BLaER1 treated with 17β-estradiol and CSF1 and Interleukin-3, amounts not matched to agents 10 nM and 100 nM (cell line): ENCODE results near the gene PCDH18.
"Not testable (repeated sequence)": the region's sequence is repeated elsewhere in the genome, so short reads cannot be mapped to it uniquely, and the experiment has no call there.

Experiments
- H3K27ac ChIP-seq, 11 experiments: shearing (Covaris generic); formaldehyde crosslinking; 2 replicates each; pipeline ENCODE4 v1.8.1; 2022
- H3K27me3 ChIP-seq, 11 experiments: shearing (Covaris generic); formaldehyde crosslinking; 2 replicates each; pipeline ENCODE4 v1.8.1; 2022
- H3K36me3 ChIP-seq, 11 experiments: shearing (Covaris generic); formaldehyde crosslinking; 2 replicates each; pipeline ENCODE4 v1.8.1; 2022
- H3K4me1 ChIP-seq, 10 experiments: shearing (Covaris generic); formaldehyde crosslinking; 2 replicates each; pipeline ENCODE4 v1.8.1; 2022
- H3K4me2 ChIP-seq, 11 experiments: shearing (Covaris generic); formaldehyde crosslinking; 2 replicates each; pipeline ENCODE4 v1.8.1; 2022
- H3K4me3 ChIP-seq, 10 experiments: shearing (Covaris generic); formaldehyde crosslinking; 2 replicates each; pipeline ENCODE4 v1.8.1; 2022
- H3K9ac ChIP-seq, 11 experiments: shearing (Covaris generic); formaldehyde crosslinking; 2 replicates each; pipeline ENCODE4 v1.8.1; 2022
- H3K9me3 ChIP-seq, 11 experiments: shearing (Covaris generic); formaldehyde crosslinking; replicated peaks in 1 of 11; 2 replicates each; pipeline ENCODE4 v1.8.1; 2022
- H4K20me1 ChIP-seq, 11 experiments: shearing (Covaris generic); formaldehyde crosslinking; 2 replicates each; pipeline ENCODE4 v1.8.1; 2022
- Cebpa-rat ChIP-seq, 11 experiments: shearing (Covaris generic); IDR thresholded peaks; 2 replicates each; pipeline ENCODE4 v1.8.1; 2022

PCDH18 gene

DNA sequence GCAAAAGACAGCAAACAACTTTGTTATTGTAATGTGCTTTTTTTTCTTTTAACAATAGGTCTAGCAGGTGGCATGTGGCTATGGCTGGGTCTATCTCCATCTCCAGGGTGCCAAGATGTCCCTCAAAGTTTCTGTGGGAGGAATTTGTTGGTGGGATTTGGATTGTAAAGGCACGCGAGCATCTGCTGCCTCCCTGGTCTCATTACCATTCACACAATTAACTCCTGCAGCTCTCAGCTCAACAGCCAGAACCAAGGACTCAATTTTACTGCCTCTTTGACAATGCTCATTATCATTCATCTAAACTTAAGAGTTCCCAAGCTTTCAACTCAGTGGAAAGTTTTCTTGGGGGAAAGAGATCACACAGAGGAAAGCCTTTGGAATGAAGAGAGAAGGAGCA lies 10.9 kb upstream of the PCDH18 start:
- no peak overlapping the region for H3K4me2 ChIP-seq
- 0 out of 22 replicates have a peak, but pooled peaks cover 0 to 4% (median 0%) of the 10 kb centered on the region in 11 experiments for H3K9me3 ChIP-seq
- H3K9ac ChIP-seq: no peak overlapping the region
- H3K27me3 ChIP-seq: no peaks in the 10 kb centered on the region
- H4K20me1 ChIP-seq: no peaks in the 10 kb centered on the region
- H3K36me3 ChIP-seq: no peaks in the 10 kb centered on the region
- no peak for TF ChIP-seq Cebpa-rat (IDR thresholded peaks at IDR 0.05)
- no peak overlapping the region for H3K4me3 ChIP-seq
- no peak overlapping the region for H3K27ac ChIP-seq
- H3K4me1 ChIP-seq: no peaks in the 10 kb centered on the region

GRCh38 chr4:137541876-137542646 lies 9.8 kb upstream of the PCDH18 start:
- Histone ChIP-seq H3K4me1 (no peaks in the 10 kb centered on the region), H3K27me3 (no peaks in the 10 kb centered on the region), H4K20me1 (no peaks in the 10 kb centered on the region), H3K9me3 (0 out of 22 replicates have a peak, but pooled peaks cover 0 to 4% (median 0%) of the 10 kb centered on the region in 11 experiments), H3K27ac (no peak overlapping the region), H3K4me2 (no peak overlapping the region), H3K9ac (no peak overlapping the region), H3K36me3 (no peaks in the 10 kb centered on the region), H3K4me3 (no peak overlapping the region)
- TF ChIP-seq Cebpa-rat (IDR thresholded peaks at IDR 0.05): no peak

DNA sequence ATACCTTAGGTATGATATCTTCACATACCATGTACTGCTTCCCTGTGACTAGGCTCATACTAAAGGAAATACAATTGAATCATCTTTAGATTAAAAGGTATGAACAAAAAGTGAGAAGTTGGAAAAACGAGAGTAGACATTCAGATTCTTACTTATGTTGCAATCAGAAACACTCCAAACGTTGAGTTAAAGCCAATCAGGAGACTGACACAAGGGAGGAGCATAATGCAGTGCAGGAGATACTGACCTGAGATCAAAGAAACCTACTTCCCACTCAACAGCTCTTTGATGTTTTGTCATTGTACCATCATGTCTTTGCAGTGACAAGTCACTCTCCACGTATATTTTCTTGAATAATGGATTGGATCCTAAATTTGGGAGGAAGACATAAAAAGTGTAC lies 8.9 kb upstream of the PCDH18 start:
- Histone ChIP-seq H3K36me3 (no peaks in the 10 kb centered on the region), H3K27ac (no peak overlapping the region), H3K27me3 (no peaks in the 10 kb centered on the region), H3K4me3 (no peak overlapping the region), H3K4me2 (no peak overlapping the region), H3K9me3 (peaks cover 0 to 4% (median 0%) of the 10 kb centered on the region in 11 experiments; a peak in 1 of 22 replicates), H4K20me1 (no peaks in the 10 kb centered on the region), H3K9ac (no peak overlapping the region), H3K4me1 (no peaks in the 10 kb centered on the region)
- TF ChIP-seq Cebpa-rat (IDR thresholded peaks at IDR 0.05): no peak

GRCh38 chr4:137540356-137540755 lies 8.1 kb upstream of the PCDH18 start:
- Histone ChIP-seq H3K27me3 (no peaks in the 10 kb centered on the region), H3K4me1 (no peaks in the 10 kb centered on the region), H3K27ac (no peak overlapping the region), H4K20me1 (no peaks in the 10 kb centered on the region), H3K4me3 (no peak overlapping the region), H3K4me2 (no peak overlapping the region), H3K36me3 (no peaks in the 10 kb centered on the region), H3K9me3 (peaks cover 0 to 7% (median 0%) of the 10 kb centered on the region in 11 experiments; a peak in 1 of 22 replicates), H3K9ac (no peak overlapping the region)
- TF ChIP-seq Cebpa-rat (IDR thresholded peaks at IDR 0.05): no peak

DNA sequence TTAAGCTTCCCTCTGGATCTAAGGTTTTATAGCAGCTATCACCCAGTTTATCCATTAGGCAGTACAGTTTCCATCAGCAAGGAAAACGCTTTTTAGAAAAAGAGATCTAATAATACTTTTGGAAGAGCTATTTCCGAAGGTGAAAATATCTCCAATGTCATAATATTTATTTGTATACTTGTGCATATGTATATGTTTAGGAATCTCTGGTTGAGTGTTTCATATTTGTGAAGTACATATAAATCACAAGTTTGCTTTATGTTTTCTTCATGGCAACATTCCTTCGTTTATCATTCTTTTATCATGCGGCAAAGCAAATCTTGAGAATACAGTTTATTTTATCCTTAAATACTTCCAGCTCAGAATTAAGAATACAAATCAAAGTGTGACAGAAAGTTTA lies 6.2 kb upstream of the PCDH18 start:
- no peaks in the 10 kb centered on the region for H3K27me3 ChIP-seq
- H3K4me2 ChIP-seq: no peak overlapping the region
- H3K27ac ChIP-seq: no peak overlapping the region
- H3K9ac ChIP-seq: no peak overlapping the region
- no peaks in the 10 kb centered on the region for H3K36me3 ChIP-seq
- H3K4me3 ChIP-seq: no peak overlapping the region
- no peaks in the 10 kb centered on the region for H4K20me1 ChIP-seq
- H3K4me1 ChIP-seq: peaks cover 8 to 17% (median 16%) of the 10 kb centered on the region in 10 experiments
- no peak for TF ChIP-seq Cebpa-rat (IDR thresholded peaks at IDR 0.05)
- H3K9me3 ChIP-seq: peaks cover 0 to 7% (median 0%) of the 10 kb centered on the region in 11 experiments; a peak in 1 of 22 replicates

- not testable (repeated sequence) for H4K20me1 ChIP-seq, H3K9me3 ChIP-seq, H3K27ac ChIP-seq, H3K9ac ChIP-seq, H3K27me3 ChIP-seq, H3K4me3 ChIP-seq, H3K36me3 ChIP-seq, H3K4me2 ChIP-seq
- peaks cover 15 to 25% (median 23%) of the 10 kb centered on the region in 10 experiments for H3K4me1 ChIP-seq
Measured at GRCh38 chr4:137537807-137538206, 5.5 kb upstream of the PCDH18 start.

DNA sequence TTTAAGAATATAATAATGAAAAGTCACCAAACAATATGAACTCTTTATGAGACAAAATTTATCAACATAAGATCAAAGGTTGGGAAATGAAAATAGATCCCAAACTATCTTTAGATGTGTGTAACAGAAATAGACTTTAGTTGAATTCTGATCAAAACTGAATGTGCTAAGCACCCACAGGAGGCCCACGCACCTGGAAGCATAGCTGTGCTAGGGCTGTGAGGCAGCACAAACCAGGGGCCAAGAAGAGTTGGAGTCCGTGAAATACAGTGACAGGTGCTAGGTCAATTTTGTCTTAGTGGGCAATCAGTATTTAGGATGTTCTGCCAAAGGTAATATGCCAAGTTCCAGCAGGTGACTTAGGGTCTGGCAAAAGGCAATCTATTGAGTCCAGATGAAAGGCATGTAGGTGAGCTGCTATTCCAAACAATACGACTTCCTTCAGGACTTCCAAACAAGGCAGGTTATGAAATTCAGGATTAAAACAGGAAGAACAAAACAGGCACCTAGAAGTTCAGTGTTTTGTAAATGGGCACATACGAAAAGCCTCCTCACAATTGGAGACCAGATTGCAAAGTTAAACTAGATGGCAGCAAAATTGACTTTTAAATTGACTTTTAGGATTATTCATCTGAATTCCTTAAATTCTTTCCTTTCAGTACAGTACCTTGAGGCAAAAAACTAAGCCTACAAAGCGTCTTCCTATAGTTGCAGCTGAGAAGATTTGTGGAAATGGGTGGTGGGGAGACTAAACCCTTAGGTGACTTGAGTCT lies 4.7 kb upstream of the PCDH18 start:
- no peak overlapping the region for H3K4me3 ChIP-seq
- H3K4me2 ChIP-seq: no peak overlapping the region
- H3K9me3 ChIP-seq: peaks cover 0 to 7% (median 0%) of the 10 kb centered on the region in 11 experiments; a peak in 1 of 22 replicates
- H4K20me1 ChIP-seq: no peaks in the 10 kb centered on the region
- peaks cover 16 to 26% (median 24%) of the 10 kb centered on the region in 10 experiments for H3K4me1 ChIP-seq
- H3K27ac ChIP-seq: no peak overlapping the region
- H3K9ac ChIP-seq: no peak overlapping the region
- no peaks in the 10 kb centered on the region for H3K27me3 ChIP-seq
- TF ChIP-seq Cebpa-rat (IDR thresholded peaks at IDR 0.05): no peak
- H3K36me3 ChIP-seq: no peaks in the 10 kb centered on the region

GRCh38 chr4:137535718-137536117 lies 3.4 kb upstream of the PCDH18 start:
- peaks cover 26 to 36% (median 34%) of the 10 kb centered on the region in 10 experiments for H3K4me1 ChIP-seq
- no peak overlapping the region for H3K27ac ChIP-seq
- H3K36me3 ChIP-seq: no peaks in the 10 kb centered on the region
- H4K20me1 ChIP-seq: no peaks in the 10 kb centered on the region
- H3K27me3 ChIP-seq: no peaks in the 10 kb centered on the region
- no peak overlapping the region for H3K4me3 ChIP-seq
- no peak overlapping the region for H3K4me2 ChIP-seq
- peaks cover 0 to 7% (median 0%) of the 10 kb centered on the region in 11 experiments; a peak in 1 of 22 replicates for H3K9me3 ChIP-seq
- no peak overlapping the region for H3K9ac ChIP-seq
- no peak for TF ChIP-seq Cebpa-rat (IDR thresholded peaks at IDR 0.05)

DNA sequence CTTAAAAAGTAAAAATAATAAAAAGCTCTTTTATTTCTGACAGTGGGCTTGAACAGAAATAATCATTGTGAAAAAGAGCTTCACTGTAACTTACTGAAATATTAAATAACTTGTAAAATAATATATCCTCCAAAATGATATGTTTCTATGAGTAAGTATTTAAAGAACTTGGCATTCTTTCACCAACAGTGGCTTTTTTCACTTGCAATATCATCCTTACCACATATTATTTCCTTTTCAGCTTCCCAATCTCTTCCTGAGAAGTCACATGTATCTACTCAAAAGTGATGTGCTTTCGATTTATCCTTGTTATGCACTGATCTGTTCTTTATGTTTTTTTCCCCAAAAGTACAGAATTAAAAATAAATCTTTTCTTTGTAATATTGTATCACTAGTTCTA lies 2.2 kb upstream of the PCDH18 start:
- TF ChIP-seq Cebpa-rat (IDR thresholded peaks at IDR 0.05): no peak
- H3K9ac ChIP-seq: no peak overlapping the region
- peaks cover 0 to 12% (median 9%) of the 10 kb centered on the region in 11 experiments; a peak in 11 of 22 replicates for H3K36me3 ChIP-seq
- no peak overlapping the region; a peak in 1 of 20 replicates for H3K4me3 ChIP-seq
- H3K4me1 ChIP-seq: peaks cover 38 to 48% (median 46%) of the 10 kb centered on the region in 10 experiments
- 0 out of 22 replicates have a peak overlapping the region, but pooled peaks of 1 of the 11 experiments have one; percentile 1 for H3K27ac ChIP-seq
- H3K27me3 ChIP-seq: no peaks in the 10 kb centered on the region
- H3K9me3 ChIP-seq: peaks cover 0 to 13% (median 10%) of the 10 kb centered on the region in 11 experiments; a peak in 11 of 22 replicates
- H3K4me2 ChIP-seq: peak overlapping the region; percentile 78 to 93 (median 88); a peak in 16 of 22 replicates
- H4K20me1 ChIP-seq: no peaks in the 10 kb centered on the region; a peak in 1 of 22 replicates
